HL-60 (cell line): ENCODE data around the gene GNLY.

ENCODE experiments used
- DNase-seq, 2 experiments: peaks; one replicate each; pipeline ENCODE4 v3.0.0-alpha.2; 2010 to 2020; ENCODE audit warnings: low read depth in 1 of 2, low spot score in 1 of 2
- H3K27ac ChIP-seq: fragments of 250-450 bp; sonication (Bioruptor Pico); replicated peaks from 2 replicates; pipeline ENCODE4 v1.5.1; 2020; ENCODE audit warnings: mild to moderate bottlenecking, moderate library complexity
- H3K27me3 ChIP-seq: fragments of 250-450 bp; sonication (Bioruptor Pico); 2 replicates; pipeline ENCODE4 v1.5.1; 2021; ENCODE audit warnings: mild to moderate bottlenecking, moderate library complexity; ENCODE audit not compliant: insufficient read depth, poor library complexity, severe bottlenecking
- H3K4me3 ChIP-seq: replicated peaks from 2 replicates; pipeline ENCODE4 v1.5.1; 2011; ENCODE audit warnings: mild to moderate bottlenecking, control low read depth, low read length; ENCODE audit not compliant: insufficient read depth
- GABPA ChIP-seq: IDR thresholded peaks from 2 replicates; pipeline ENCODE4 v1.6.1; 2012; ENCODE audit warnings: low read depth
- POLR2AphosphoS5 ChIP-seq: IDR thresholded peaks from 2 replicates; pipeline ENCODE4 v1.6.1; 2012; ENCODE audit warnings: low read depth
- SPI1 ChIP-seq: IDR thresholded peaks from 2 replicates; pipeline ENCODE4 v1.6.1; 2012; ENCODE audit warnings: low read depth, mild to moderate bottlenecking, borderline replicate concordance
- TF ChIP-seq, protein P1 (sequence below): IDR thresholded peaks from 2 replicates; pipeline ENCODE4 v1.6.1; 2012; ENCODE audit warnings: low read depth; ENCODE audit not compliant: insufficient replicate concordance
- TF ChIP-seq, protein P2 (sequence below): IDR thresholded peaks from one replicate; pipeline ENCODE4 v1.5.1; 2011; ENCODE audit warnings: low read length, control low read depth, inconsistent platforms; ENCODE audit not compliant: insufficient read depth

The GNLY gene

DNA sequence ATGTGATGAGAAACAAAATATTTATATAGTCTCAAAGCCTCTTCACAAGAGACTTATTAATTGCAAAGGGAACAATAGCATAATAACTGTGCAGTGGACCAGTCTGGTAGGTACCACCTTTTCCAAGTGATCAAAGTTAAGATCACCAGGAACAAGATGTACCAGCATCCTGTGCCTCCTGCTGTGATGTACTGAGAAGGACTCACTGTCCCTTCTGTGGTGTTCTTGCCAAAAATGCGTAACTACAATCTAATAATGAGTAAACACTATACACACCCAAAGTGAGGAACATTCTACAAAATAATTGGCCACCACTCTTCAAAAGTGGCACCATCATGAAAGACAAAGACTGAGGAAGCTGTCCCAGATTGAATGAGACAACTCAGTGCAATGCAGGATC is 14.5 kb downstream of the GNLY start:
- Histone ChIP-seq H3K27ac (peak overlapping the region; percentile 91), H3K4me3 (no peak overlapping the region), H3K27me3 (no peaks in the 10 kb centered on the region)
- DNase-seq: no peak
- TF ChIP-seq SPI1: no peak
- TF ChIP-seq GABPA: no peak
- TF ChIP-seq, protein P1, sequence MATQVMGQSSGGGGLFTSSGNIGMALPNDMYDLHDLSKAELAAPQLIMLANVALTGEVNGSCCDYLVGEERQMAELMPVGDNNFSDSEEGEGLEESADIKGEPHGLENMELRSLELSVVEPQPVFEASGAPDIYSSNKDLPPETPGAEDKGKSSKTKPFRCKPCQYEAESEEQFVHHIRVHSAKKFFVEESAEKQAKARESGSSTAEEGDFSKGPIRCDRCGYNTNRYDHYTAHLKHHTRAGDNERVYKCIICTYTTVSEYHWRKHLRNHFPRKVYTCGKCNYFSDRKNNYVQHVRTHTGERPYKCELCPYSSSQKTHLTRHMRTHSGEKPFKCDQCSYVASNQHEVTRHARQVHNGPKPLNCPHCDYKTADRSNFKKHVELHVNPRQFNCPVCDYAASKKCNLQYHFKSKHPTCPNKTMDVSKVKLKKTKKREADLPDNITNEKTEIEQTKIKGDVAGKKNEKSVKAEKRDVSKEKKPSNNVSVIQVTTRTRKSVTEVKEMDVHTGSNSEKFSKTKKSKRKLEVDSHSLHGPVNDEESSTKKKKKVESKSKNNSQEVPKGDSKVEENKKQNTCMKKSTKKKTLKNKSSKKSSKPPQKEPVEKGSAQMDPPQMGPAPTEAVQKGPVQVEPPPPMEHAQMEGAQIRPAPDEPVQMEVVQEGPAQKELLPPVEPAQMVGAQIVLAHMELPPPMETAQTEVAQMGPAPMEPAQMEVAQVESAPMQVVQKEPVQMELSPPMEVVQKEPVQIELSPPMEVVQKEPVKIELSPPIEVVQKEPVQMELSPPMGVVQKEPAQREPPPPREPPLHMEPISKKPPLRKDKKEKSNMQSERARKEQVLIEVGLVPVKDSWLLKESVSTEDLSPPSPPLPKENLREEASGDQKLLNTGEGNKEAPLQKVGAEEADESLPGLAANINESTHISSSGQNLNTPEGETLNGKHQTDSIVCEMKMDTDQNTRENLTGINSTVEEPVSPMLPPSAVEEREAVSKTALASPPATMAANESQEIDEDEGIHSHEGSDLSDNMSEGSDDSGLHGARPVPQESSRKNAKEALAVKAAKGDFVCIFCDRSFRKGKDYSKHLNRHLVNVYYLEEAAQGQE: no peak
- TF ChIP-seq, protein P2, sequence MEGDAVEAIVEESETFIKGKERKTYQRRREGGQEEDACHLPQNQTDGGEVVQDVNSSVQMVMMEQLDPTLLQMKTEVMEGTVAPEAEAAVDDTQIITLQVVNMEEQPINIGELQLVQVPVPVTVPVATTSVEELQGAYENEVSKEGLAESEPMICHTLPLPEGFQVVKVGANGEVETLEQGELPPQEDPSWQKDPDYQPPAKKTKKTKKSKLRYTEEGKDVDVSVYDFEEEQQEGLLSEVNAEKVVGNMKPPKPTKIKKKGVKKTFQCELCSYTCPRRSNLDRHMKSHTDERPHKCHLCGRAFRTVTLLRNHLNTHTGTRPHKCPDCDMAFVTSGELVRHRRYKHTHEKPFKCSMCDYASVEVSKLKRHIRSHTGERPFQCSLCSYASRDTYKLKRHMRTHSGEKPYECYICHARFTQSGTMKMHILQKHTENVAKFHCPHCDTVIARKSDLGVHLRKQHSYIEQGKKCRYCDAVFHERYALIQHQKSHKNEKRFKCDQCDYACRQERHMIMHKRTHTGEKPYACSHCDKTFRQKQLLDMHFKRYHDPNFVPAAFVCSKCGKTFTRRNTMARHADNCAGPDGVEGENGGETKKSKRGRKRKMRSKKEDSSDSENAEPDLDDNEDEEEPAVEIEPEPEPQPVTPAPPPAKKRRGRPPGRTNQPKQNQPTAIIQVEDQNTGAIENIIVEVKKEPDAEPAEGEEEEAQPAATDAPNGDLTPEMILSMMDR: no peak
- TF ChIP-seq POLR2AphosphoS5: no peak

DNA sequence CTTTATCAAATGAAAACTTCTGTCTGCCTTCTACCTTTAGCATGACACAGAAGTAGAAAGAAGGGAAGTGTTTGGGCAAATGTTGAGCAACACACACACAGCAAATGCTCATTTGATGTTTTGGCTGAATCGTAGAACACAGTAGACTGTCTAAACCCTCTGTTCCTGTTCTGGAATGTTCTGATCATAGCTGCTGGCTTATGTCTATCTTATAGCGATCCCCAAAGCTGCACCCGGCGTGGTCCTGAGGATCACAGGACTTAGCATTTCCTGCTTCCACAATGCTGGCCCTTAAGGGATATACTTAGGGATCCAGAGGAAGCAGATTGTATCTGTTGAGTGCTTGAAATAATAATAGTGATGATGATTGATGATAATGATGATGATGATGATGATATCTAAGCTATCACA is 15.2 kb downstream of the GNLY start:
- peak overlapping the region; percentile 91 for H3K27ac ChIP-seq
- H3K4me3 ChIP-seq: no peak overlapping the region
- peak; percentile 95 for TF ChIP-seq SPI1
- TF ChIP-seq, protein P1: no peak
- H3K27me3 ChIP-seq: no peaks in the 10 kb centered on the region
- DNase-seq: peak in 1 of 2 experiments; percentile 79

DNA sequence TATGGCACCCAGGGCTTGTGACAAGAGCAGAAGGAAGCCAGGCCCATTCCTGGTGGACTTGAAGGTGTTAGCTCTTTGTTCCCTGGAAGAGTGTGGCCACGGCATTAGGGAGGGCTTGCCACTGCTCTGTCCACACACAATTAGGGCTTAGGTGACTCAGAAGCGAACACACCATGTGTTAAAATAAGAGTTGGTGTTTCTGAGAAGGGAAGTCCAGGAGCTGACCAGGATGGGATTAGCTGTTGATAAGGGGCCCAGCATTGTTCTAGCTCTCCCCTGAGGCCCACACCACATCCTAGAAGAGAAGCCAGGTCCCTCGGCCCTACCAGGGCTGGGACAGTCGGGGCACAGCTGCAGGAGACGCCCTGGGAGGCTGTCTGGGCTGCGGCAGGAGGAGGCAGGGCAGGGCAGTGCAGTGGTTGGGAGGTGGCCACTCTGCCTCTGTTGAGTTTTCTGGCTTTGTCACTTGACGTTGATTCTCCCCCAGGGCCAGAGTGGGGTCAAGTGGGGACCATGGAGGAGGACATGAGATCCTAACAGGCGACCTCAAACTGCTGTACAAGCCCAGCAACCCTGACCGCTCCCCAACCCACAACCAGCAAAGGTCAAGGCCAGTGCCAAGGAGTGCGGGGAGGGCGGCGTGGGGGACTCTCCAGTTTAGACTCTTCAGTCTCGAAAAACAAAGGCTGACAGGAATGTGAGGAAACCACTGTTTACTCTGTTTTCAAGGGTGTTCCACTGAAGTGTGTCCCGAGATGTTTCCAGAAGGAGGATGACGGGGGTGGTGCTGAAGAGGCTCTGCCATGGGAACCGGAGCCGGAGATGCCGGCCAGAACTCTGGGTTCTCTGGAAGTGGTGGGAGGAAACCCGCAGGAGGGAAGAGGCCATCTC is 16.8 kb downstream of the GNLY start:
- DNase-seq: peak in 1 of 2 experiments; percentile 45
- no peaks in the 10 kb centered on the region for H3K27me3 ChIP-seq
- TF ChIP-seq POLR2AphosphoS5: no peak
- no peak for TF ChIP-seq SPI1
- TF ChIP-seq GABPA: no peak
- TF ChIP-seq, protein P1: no peak
- TF ChIP-seq, protein P2: no peak
- peak overlapping the region; percentile 91 for H3K27ac ChIP-seq
- H3K4me3 ChIP-seq: no peak overlapping the region
